ENCODE measurements around the gene PHYKPL. TPM values are rescaled to one million over a fixed set of nuclear protein-coding genes. Genes with fewer than 3 reads are reported as not detected.

PHYKPL gene
- total and polyA plus RNA-seq, 2 donors (not counting 3 experiments of a cell fraction or from before 2014, with no cell fraction given), result 71.7 to 81.7 TPM

GRCh38 chr5:178267245-178267644 lies 34.6 kb upstream of the PHYKPL start:
- BruUV-seq (replicated peaks), result no TSS peak
- Histone ChIP-seq H3K27ac (ENCODE audit: insufficient read depth, low read depth, low read length) (no peak overlapping the region), H4K20me1 (replicated peaks; ENCODE audit: control insufficient read depth, extremely low read depth, insufficient read depth, low read length) (no peaks in the 10 kb centered on the region), H3K9me1 (replicated peaks; ENCODE audit: control insufficient read depth, extremely low read depth, insufficient read depth, low read length) (no peaks in the 10 kb centered on the region), H3K36me3 (ENCODE audit: control insufficient read depth in 2 of 2, extremely low read depth in 1 of 2, insufficient read depth in 2 of 2, low read length in 2 of 2) (no peaks in the 10 kb centered on the region), H3K9ac (replicated peaks; ENCODE audit: extremely low read depth, insufficient read depth, low read length) (no peak overlapping the region), H3K4me3 (replicated peaks in 1 of 3; ENCODE audit: insufficient read depth in 1 of 3, low read depth in 1 of 3, low read length in 3 of 3) (no peak overlapping the region), H3K79me2 (ENCODE audit: control insufficient read depth, insufficient read depth, low read length) (no peaks in the 10 kb centered on the region), H3K4me2 (ENCODE audit: insufficient read depth, low read length) (no peak overlapping the region), H3K9me3 (replicated peaks; ENCODE audit: control insufficient read depth, insufficient read depth, low read length) (no peaks in the 10 kb centered on the region), H3K27me3 (ENCODE audit: control insufficient read depth in 2 of 2, insufficient read depth in 2 of 2, low read length in 2 of 2) (no peaks in the 10 kb centered on the region), H3K4me1 (ENCODE audit: control insufficient read depth, extremely low read depth, insufficient read depth, low read length) (no peaks in the 10 kb centered on the region), H2AFZ (ENCODE audit: low read depth, low read length) (no peak overlapping the region)
- FAIRE-seq (no peak), DNase-seq (ENCODE audit: low read depth, low spot score) (no peak)
- ChIA-PET POLR2A (no interaction called here), CTCF (no interaction called here)
- dilution Hi-C loops (cut with MboI; ENCODE audit: extremely low pct_ligation_motif_present, low sequenced_read_pairs), result no loop called here
- intact Hi-C loops (cut with micrococcal nuclease), result no loop called here
- TF ChIP-seq GATA2 (IDR thresholded peaks at IDR 0.05; ENCODE audit: insufficient read depth, insufficient read length, low read depth, low read length) (no peak), CTCF (IDR thresholded peaks at IDR 0.05; ENCODE audit: extremely low read depth in 1 of 2, insufficient read depth in 1 of 2, low read depth in 1 of 2, low read length in 2 of 2) (no peak), FOS (IDR thresholded peaks at IDR 0.05; ENCODE audit: borderline replicate concordance, insufficient read depth, low read length) (no peak), EZH2 (IDR thresholded peaks at IDR 0.05; ENCODE audit: borderline replicate concordance, low read depth, low read length, severe bottlenecking) (no peak), JUN (IDR thresholded peaks at IDR 0.05; ENCODE audit: borderline replicate concordance, insufficient read depth, insufficient read length, low read depth) (no peak), MYC (IDR thresholded peaks at IDR 0.05; ENCODE audit: low read depth, low read length) (no peak), POLR2AphosphoS5 (IDR thresholded peaks at IDR 0.05; ENCODE audit: insufficient read depth, low read depth, low read length) (no peak), MAX (IDR thresholded peaks at IDR 0.05; ENCODE audit: insufficient read depth, insufficient read length) (no peak), POLR2A (IDR thresholded peaks at IDR 0.05; ENCODE audit: low read depth, low read length) (no peak)
